HG03139 (cell line): ENCODE data around the gene SNX20.

Source experiments
- ATAC-seq: cut with Tn5 transposase; IDR thresholded peaks from one replicate; pipeline ENCODE4 v1.9.1; 2021; ENCODE audit not compliant: unreplicated experiment

Gene SNX20

DNA sequence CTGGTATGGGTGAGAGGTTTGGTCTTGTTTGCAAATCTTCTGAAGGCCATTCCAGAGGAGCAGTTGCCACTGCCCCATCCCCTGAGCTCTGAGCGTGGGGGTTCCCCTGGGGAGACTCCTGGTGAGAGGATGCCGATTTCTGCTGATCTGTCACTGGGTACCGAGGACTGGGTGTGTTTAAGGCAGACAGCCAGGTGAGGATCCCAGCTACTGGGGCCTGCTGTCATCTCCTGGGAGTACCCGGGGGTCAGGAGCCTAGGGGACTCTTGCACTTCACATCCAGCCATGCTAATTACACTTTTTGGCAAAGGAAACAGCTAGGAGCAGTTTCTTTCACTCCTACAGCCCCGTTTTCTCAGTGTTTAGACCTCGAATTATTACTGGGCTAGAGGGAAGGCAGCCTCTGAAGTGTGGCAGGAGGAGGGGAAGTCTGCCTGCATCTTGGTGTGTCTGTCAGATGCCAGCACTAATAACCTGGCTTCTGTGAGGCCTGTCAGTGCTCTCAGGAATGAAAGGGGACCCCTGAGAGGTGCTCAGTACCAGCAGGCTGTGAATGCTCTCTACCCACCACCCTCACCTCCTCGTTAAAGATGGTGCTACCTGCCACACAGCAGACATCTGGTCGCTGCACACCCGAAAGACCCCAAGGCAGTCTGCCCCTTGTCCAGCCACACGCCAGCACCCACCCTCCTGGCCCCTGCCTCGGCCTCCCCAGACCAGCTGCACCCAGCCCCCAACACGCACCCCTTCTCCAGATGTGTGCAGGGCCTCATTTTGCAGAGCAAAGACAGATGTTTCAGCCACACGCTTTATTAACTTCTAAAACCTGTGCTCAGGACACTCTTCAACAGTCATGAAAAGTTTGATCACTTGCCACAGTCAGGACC is 43.2 kb downstream of the SNX20 start:
- ATAC-seq = no peak

GRCh38 chr16:50636753-50637374 is 44.2 kb downstream of the SNX20 start:
- ATAC-seq = no peak

DNA sequence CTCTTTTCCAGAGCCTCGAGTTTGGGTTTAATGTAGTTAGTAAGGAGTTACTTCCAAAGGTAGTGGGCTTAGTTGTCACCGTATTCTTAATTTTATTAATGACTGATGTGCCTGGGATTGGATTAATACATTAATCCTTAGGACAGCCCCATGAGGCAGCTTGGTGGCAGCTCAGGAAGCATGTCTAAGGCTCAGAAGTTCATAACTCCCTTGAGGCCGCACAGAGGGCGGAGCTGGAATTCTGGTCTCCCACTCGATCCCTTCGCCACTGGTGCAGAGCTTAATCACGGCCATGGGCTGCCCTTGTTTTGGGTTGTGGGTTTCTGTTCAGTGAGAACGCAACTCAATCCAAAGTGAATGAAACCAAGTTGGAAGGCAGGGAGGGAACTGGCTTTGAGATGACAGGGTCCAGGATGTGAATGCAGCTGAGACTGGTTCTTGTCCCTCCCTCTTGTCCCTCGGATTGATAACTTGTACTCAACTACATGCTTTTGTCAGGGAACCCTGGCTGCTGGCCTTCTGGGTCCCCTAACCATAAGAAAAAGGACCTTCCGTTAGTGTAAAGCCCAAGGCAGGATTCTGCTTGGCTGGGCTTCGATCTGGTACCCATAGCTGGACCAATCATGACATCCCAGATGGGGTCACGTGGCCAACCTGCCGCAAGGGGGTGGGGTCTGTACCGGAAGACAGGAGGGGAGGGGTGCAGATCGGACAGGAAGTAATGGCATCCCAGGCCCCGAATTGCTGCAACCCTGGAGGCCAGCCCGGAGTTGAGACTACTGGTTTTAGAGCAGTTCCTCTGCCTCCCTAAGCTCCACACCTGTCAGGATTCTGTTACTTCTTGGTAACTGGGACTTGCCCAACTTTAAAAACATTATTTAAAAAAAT is 45.4 kb downstream of the SNX20 start:
- no peak for ATAC-seq

GRCh38 chr16:50634947-50635346 is 46.2 kb downstream of the SNX20 start:
- no peak for ATAC-seq

DNA sequence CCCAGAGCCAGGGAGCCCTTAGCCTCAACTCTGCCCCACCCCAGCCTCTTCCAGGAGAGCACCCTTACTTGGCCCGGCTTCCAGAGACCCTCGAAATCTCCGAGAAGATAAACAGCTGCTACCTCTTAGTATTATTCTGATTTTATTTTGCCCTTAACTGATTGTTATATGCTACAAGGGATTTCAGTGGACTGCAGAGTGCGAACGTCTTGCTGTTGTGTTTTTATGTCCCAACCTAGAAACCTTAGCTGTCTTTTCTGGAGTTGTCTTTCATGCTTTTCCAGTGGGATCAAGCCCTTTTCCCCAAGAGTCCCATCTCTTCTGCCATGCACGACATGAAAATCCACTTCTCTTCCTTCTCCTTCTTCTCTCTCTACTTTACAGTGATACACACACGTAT is 47.0 kb downstream of the SNX20 start:
- ATAC-seq = no peak

DNA sequence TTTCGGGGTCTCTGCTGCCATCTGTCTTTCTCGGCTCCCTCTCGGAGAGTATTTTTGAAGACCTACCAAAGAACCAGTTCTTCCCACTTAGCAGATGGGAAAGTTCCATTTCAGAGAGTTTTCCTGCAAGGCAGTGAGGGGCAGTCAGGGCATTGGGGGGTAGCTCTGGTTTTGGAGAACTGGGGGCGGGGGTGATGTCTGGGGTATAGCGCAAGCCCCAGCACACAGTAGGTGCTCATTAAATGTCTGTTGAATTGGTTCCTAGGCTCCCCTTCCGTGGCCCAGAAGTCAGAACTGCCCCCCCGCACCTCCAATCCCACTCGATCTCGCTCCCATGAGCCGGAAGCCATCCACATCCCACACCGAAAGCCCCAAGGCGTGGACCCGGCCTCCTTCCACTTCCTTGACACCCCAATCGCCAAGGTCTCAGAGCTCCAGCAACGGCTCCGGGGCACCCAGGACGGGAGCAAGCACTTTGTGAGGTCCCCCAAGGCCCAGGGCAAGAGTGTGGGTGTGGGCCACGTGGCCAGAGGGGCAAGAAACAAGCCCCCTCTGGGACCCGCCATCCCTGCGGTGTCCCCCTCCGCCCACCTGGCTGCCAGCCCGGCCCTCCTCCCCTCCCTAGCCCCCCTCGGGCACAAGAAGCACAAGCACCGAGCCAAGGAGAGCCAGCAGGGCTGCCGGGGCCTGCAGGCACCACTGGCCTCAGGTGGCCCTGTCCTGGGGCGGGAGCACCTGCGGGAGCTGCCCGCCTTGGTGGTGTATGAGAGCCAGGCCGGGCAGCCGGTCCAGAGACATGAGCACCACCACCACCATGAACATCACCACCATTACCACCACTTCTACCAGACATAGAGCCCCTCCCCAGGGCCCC is 47.9 kb downstream of the SNX20 start:
- no peak for ATAC-seq

DNA sequence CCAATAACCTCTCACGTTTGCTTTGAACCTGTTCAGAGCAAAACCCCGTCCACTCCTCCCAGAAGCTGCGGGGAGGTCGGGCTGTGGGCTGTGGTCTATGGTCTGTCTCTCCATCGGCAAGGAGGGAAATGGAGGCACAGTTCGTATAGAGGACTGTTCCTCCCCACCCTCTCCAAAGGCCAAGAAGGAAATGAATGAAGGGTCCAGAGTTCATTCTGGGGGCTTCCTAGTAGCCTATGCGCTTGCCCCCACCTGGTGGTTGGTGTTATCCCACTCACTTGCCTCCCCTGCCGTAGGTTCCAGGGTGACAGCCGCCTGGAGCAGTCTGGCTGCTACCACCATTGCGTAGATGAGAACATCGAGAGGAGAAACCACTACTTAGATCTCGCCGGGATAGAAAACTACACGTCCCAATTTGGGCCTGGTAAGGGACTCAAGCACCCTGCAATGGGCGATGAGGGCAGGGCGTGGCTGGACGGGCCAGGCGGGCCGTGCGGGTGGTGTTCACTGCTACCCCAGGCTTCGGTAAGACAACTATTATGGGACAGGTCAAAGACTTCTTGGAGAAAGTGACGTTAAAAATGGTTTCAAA is 49.0 kb downstream of the SNX20 start:
- no peak for ATAC-seq

DNA sequence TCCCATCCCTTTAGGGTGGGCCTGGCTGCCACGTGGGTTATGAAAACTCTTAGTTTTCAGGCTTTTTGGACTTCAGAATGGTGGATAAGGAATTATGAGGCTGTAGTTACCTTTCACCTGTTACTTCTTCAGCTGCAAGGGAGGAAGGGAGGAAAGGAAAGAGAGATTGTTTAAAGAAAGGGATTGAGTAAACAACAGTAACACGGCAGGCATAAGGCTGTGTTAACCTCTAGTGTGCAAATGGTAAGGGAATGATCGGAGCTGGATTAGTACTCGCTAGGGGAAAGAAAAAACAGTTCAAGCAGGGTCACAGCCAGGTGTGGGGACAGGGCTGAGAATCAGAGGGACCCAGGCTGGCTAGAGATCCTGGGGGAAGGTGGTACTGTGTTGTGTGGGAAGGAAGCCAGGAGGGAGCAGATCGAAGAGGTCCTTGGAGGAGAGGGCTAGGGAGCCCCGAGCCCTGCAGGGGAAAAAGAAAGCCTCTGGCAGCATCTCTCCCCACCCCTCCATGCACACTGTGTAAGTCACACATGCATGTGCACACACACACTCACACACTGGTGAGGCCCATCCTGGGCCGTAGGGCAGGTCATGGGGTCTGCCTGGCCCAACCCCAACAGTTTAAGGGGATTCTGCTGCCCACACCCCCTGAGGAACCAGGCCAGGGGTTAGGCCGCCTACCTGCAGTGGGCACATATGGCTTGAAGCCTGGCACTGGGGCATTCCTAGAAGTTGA is 49.7 kb downstream of the SNX20 start:
- ATAC-seq = no peak

DNA sequence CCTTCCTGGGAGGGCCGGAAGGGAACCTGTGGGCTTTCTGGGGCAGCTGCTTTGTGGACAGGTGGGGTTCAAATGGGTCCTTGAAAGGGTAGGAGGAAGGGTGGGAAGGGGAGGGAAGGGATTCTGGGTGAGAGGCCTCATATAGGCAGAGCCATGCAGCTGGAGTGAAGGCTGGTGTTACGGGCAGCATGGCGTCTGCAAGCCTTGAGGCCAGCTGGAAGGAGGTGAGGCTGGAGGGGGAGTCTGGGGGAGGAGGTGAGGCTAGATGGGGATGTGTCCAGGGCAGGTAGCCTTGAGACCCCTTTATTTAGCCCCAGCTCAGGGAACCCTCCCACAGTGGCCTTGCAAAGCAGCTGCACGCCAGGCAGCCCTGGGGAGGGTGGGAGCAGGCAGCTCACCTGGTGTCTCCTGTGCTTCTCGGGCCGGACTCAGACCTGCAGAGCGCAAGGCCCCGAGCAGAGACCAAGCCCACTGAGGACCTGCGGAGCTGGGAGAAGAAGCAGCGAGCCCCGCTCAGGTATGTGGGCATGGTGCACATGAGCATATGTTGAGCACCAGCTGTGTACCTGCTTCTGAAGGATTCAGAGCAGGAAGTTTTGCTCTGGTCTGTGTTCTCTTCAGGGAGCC is 50.6 kb downstream of the SNX20 start:
- no peak for ATAC-seq

DNA sequence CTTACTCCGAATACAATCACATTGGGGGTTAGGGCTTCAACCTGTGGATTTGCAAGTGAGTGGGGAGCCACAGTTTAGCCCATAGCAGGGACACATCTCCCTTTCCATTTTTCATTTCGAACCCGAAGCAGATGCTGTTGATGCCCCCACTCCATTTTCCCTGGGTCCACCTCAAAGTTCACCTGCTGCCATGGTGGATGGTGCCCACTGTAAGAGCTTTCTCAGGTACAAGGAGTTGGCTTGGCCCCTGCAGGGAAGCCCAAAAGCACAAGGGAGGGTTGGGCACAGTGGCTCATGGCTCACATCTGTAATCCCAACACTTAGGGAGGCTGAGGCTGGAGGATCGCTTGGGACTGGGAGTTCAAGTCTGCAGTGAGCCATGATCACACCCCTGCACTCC is 51.8 kb downstream of the SNX20 start:
- ATAC-seq = no peak

- ATAC-seq = no peak
Observed at GRCh38 chr16:50628156-50628802, 52.8 kb downstream of the SNX20 start.

GRCh38 chr16:50627419-50627818 is 53.7 kb downstream of the SNX20 start:
- no peak for ATAC-seq

DNA sequence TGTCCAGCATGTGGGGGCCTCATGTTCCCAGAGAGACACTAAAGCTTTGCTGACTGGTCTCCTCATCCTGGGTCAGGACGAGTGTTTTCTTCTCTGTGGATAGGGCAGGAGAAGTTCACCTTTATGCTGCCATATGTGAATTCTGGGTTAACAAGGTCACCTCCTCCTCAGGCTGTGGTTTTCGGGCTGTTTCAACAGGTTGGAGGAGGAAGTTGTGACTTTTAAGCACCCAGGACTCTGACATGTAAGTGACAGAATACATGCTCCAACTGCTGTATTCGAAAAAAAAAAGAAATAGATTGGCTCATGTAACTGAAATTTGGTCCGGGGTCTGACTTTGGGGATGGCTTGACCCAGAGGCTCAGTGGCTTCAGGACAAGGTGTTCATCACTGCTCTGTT is 54.2 kb downstream of the SNX20 start:
- no peak for ATAC-seq

GRCh38 chr16:50625374-50625773 is 55.7 kb downstream of the SNX20 start:
- no peak for ATAC-seq

GRCh38 chr16:50624449-50624970 is 56.6 kb downstream of the SNX20 start:
- no peak for ATAC-seq

- ATAC-seq = no peak
Observed at GRCh38 chr16:50622643-50623369, 58.3 kb downstream of the SNX20 start.

GRCh38 chr16:50622029-50622428 is 59.1 kb downstream of the SNX20 start:
- no peak for ATAC-seq
